HCT116 (cell line): ENCODE measurements around the gene ORC5. TPM values are rescaled to one million over a fixed set of nuclear protein-coding genes. Genes with fewer than 3 reads are reported as not detected.
"Not testable (repeated sequence)": the region's sequence is repeated elsewhere in the genome, so short reads cannot be mapped to it uniquely, and the experiment has no call there.

Experiments
- ATAC-seq: fragments of 200-7000 bp; cut with Tn5 transposase; 2 replicates; pipeline ENCODE4 v1.9.1; 2020; ENCODE audit warnings: mild to moderate bottlenecking, moderate library complexity
- BruUV-seq: library from RNA; stranded (reverse); fragments of 400-500 nt; replicated peaks from 2 replicates; lab custom pipeline; 2021; lab: Mats Ljungman, UMichigan
- CTCF ChIA-PET: fragments of 300-600 bp; sonication (Branson Sonifier 250); formaldehyde crosslinking; loops from one replicate; lab custom pipeline; 2021; ENCODE audit warnings: antibody characterized with exemption; lab: Charles Lee
- POLR2A ChIA-PET: fragments of 300-600, 350-600 bp; sonication (Branson Sonifier 250); formaldehyde crosslinking; loops from one replicate; lab custom pipeline; 2021; ENCODE audit warnings: antibody characterized with exemption; lab: Charles Lee
- RAD21 ChIA-PET, 2 experiments: fragments of 300-600 bp; sonication (Branson Sonifier 250); formaldehyde crosslinking; loops; one replicate each; lab custom pipeline; 2023; ENCODE audit warnings: low total read pairs in 2 of 2; ENCODE audit not compliant: uncharacterized antibody in 2 of 2, unreplicated experiment in 2 of 2, low non-redundant PET in 1 of 2; lab: Charles Lee
- DNase-seq: peaks from one replicate; pipeline ENCODE4 v3.0.0-alpha.2; 2010; ENCODE audit warnings: low read depth, low spot score
- H2AFZ ChIP-seq: fragments of 200-600 bp; shearing (Covaris generic), sonication (generic); 2 replicates; pipeline ENCODE4 v1.6.1; 2017; ENCODE audit warnings: low read depth, mixed run types, mixed read lengths, antibody characterized with exemption, low read length; ENCODE audit not compliant: poor library complexity, severe bottlenecking
- H3K27ac ChIP-seq: 2 replicates; pipeline ENCODE4 v1.5.1; 2012; ENCODE audit warnings: low read depth, low read length
- H3K27me3 ChIP-seq: fragments of 200-600 bp; sonication (generic); 2 replicates; pipeline ENCODE4 v1.6.1; 2016; ENCODE audit warnings: mixed run types, low read length, mixed read lengths; ENCODE audit not compliant: insufficient read depth
- H3K36me3 ChIP-seq, 2 experiments: fragments of 200-500 bp in 1 of 2; fragments of 200-600 bp in 1 of 2; sonication (Bioruptor generic) in 1 of 2; sonication (generic) in 1 of 2; 2 replicates each; pipeline versions ENCODE4 v1.5.1 to v1.6.1; 2014 to 2016; ENCODE audit warnings: low read length in 2 of 2, inconsistent platforms in 1 of 2, mixed read lengths in 1 of 2, mixed run types in 1 of 2; ENCODE audit not compliant: insufficient read depth in 2 of 2, control insufficient read depth in 1 of 2
- H3K4me1 ChIP-seq, 2 experiments: fragments of 200-600 bp in 1 of 2; sonication (generic) in 1 of 2; 2 replicates each; pipeline versions ENCODE4 v1.5.1 to v1.6.1; 2012 to 2017; ENCODE audit warnings: low read length in 2 of 2, inconsistent platforms in 1 of 2, mild to moderate bottlenecking in 1 of 2, mixed read lengths in 1 of 2, mixed run types in 1 of 2, moderate library complexity in 1 of 2; ENCODE audit not compliant: insufficient read depth in 2 of 2, control insufficient read depth in 1 of 2
- H3K4me2 ChIP-seq: fragments of 200-600 bp; sonication (generic); 2 replicates; pipeline ENCODE4 v1.6.1; 2017; ENCODE audit warnings: mixed run types, low read length, mixed read lengths
- H3K4me3 ChIP-seq, 2 experiments: fragments of 200-600 bp in 1 of 2; sonication (generic) in 1 of 2; replicated peaks in 1 of 2; 2 replicates each; pipeline ENCODE4 v1.5.1; 2011 to 2016; ENCODE audit warnings: low read length in 2 of 2, control low read depth in 1 of 2, low read depth in 1 of 2, mild to moderate bottlenecking in 1 of 2, mixed read lengths in 1 of 2, mixed run types in 1 of 2
- H3K79me2 ChIP-seq: fragments of 200-600 bp; sonication (generic); 2 replicates; pipeline ENCODE4 v1.6.1; 2017; ENCODE audit warnings: mild to moderate bottlenecking, mixed run types, low read length, moderate library complexity, mixed read lengths; ENCODE audit not compliant: insufficient read depth
- H3K9ac ChIP-seq: fragments of 200-600 bp; sonication (generic); 2 replicates; pipeline ENCODE4 v1.6.1; 2016; ENCODE audit warnings: low read length, mixed read lengths
- H3K9me2 ChIP-seq: fragments of 200-600 bp; sonication (generic), shearing (Covaris generic); 2 replicates; pipeline ENCODE4 v1.6.1; 2017; ENCODE audit warnings: mixed run types, mild to moderate bottlenecking, moderate library complexity; ENCODE audit not compliant: insufficient read depth
- H3K9me3 ChIP-seq, 2 experiments: fragments of 200-500 bp in 1 of 2; fragments of 200-600 bp in 1 of 2; sonication (Bioruptor generic) in 1 of 2; sonication (generic) in 1 of 2; 2 replicates each; pipeline ENCODE4 v1.6.1; 2014 to 2017; ENCODE audit warnings: low read length in 2 of 2, mixed read lengths in 2 of 2, inconsistent platforms in 1 of 2, low read depth in 1 of 2, mild to moderate bottlenecking in 1 of 2, mixed run types in 1 of 2, moderate library complexity in 1 of 2; ENCODE audit not compliant: control insufficient read depth in 1 of 2, insufficient read depth in 1 of 2
- H4K20me1 ChIP-seq: fragments of 200-600 bp; sonication (generic), shearing (Covaris generic); 2 replicates; pipeline ENCODE4 v1.6.1; 2017; ENCODE audit warnings: mixed run types, mild to moderate bottlenecking, moderate library complexity; ENCODE audit not compliant: insufficient read depth
- CBX3 ChIP-seq: IDR thresholded peaks from 2 replicates; pipeline ENCODE4 v1.6.1; 2012; ENCODE audit warnings: low read depth
- CEBPB ChIP-seq: IDR thresholded peaks from 2 replicates; pipeline ENCODE4 v1.6.1; 2012; ENCODE audit warnings: low read depth
- CTCF ChIP-seq, 3 experiments: fragments of 200-600 bp in 1 of 3; sonication (generic) in 1 of 3; IDR thresholded peaks in 2 of 3; conservative IDR thresholded peaks in 1 of 3; 2 replicates each; pipeline ENCODE4 v1.5.1; 2012 to 2017; ENCODE audit warnings: low read depth in 2 of 3, low read length in 2 of 3, antibody characterized with exemption in 1 of 3, borderline replicate concordance in 1 of 3, control low read depth in 1 of 3, mild to moderate bottlenecking in 1 of 3, mixed read lengths in 1 of 3, mixed run types in 1 of 3, moderate library complexity in 1 of 3; ENCODE audit not compliant: insufficient read depth in 1 of 3
- ELF1 ChIP-seq: IDR thresholded peaks from 2 replicates; pipeline ENCODE4 v1.6.1; 2012; ENCODE audit warnings: low read depth, borderline replicate concordance
- EZH2 ChIP-seq: fragments of 200-600 bp; sonication (generic); IDR thresholded peaks from 2 replicates; pipeline ENCODE4 v1.6.1; 2017; ENCODE audit warnings: antibody characterized with exemption, mixed run types
- POLR2A ChIP-seq: IDR thresholded peaks from 2 replicates; pipeline ENCODE4 v1.7.0; 2011; ENCODE audit warnings: borderline replicate concordance; ENCODE audit not compliant: insufficient read depth, insufficient read length; ENCODE audit errors: extremely low read depth
- POLR2AphosphoS5 ChIP-seq: IDR thresholded peaks from 2 replicates; pipeline ENCODE4 v1.6.1; 2011; ENCODE audit warnings: mild to moderate bottlenecking, low read depth, low read length, moderate library complexity
- RAD21 ChIP-seq: IDR thresholded peaks from 2 replicates; pipeline ENCODE4 v1.6.1; 2012; ENCODE audit warnings: low read depth, mild to moderate bottlenecking
- SIN3A ChIP-seq: IDR thresholded peaks from 2 replicates; pipeline ENCODE4 v1.6.1; 2012; ENCODE audit warnings: low read depth
- SP1 ChIP-seq: IDR thresholded peaks from 2 replicates; pipeline ENCODE4 v1.6.1; 2012; ENCODE audit warnings: low read depth
- SRF ChIP-seq: IDR thresholded peaks from 2 replicates; pipeline ENCODE4 v1.6.1; 2012; ENCODE audit warnings: low read depth
- TCF7L2 ChIP-seq: IDR thresholded peaks from 2 replicates; pipeline ENCODE4 v1.7.0; 2011; ENCODE audit warnings: borderline replicate concordance, inconsistent platforms; ENCODE audit not compliant: insufficient read depth, insufficient read length; ENCODE audit errors: extremely low read depth
- ZBTB33 ChIP-seq: IDR thresholded peaks from 2 replicates; pipeline ENCODE4 v1.6.1; 2011; ENCODE audit warnings: mild to moderate bottlenecking, low read length, moderate library complexity; ENCODE audit not compliant: insufficient replicate concordance; ENCODE audit errors: extremely low read depth
- ZFX ChIP-seq: fragments of 450-650 bp; IDR thresholded peaks from 2 replicates; pipeline ENCODE4 v1.6.1; 2017
- ZNF274 ChIP-seq: fragments of 200-500 bp; sonication (Bioruptor generic); IDR thresholded peaks from 2 replicates; pipeline ENCODE4 v1.6.1; 2014; ENCODE audit warnings: mild to moderate bottlenecking, low read depth, low read length, inconsistent platforms
- intact Hi-C: fragments of 100-400 bp; cut with micrococcal nuclease; formaldehyde crosslinking; loops from 2 replicates; pipeline ENCODE4 v1.10.0; 2022
- total RNA-seq: library from RNA; stranded (reverse); gene quantifications from one replicate; pipeline ENCODE4 v1.2.1, GENCODE V29; 2021; ENCODE audit not compliant: unreplicated experiment
- TF ChIP-seq, protein P1 (sequence below): IDR thresholded peaks from 2 replicates; pipeline ENCODE4 v1.6.1; 2012
- TF ChIP-seq, protein P2 (sequence below): IDR thresholded peaks from 2 replicates; pipeline ENCODE4 v1.6.1; 2012

ORC5 gene
- total RNA-seq, 1 experiment from 2014 or later: 30.2 TPM

DNA sequence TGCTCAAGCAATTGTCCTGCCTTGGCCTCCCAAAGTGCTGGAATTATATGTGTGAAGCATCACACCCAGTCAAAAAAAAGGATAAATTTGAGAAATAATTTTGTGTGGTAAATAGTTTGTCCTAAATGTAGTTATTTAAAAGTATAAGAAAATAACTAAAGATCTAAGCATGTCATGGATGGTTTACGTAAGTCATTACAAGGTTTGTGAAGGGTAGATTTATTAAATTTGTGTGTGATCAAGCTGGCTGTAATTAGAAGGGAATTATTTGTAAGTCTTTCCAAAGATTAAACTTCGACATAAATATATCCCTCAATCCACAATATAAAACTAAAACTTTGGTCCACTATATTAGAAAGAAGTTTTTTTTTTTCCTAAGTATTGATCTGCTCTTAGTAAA, 28.6 kb downstream of the ORC5 start:
- Histone ChIP-seq H4K20me1 (0 out of 2 replicates have a peak, but pooled peaks cover 3% of the 10 kb centered on the region), H3K9me3 (peaks cover 3 to 10% of the 10 kb centered on the region in 2 experiments; a peak in 2 of 4 replicates), H3K27ac (no peak overlapping the region), H2AFZ (no peak overlapping the region), H3K79me2 (no peaks in the 10 kb centered on the region), H3K4me2 (no peak overlapping the region), H3K4me1 (no peaks in the 10 kb centered on the region), H3K9me2 (no peaks in the 10 kb centered on the region), H3K36me3 (peaks cover 2 to 50% of the 10 kb centered on the region in 2 experiments; a peak in 3 of 4 replicates), H3K9ac (no peak overlapping the region), H3K4me3 (no peak overlapping the region), H3K27me3 (no peaks in the 10 kb centered on the region)
- POLR2A ChIA-PET: no interaction called here
- RAD21 ChIA-PET: no interaction called here
- intact Hi-C loops: no loop called here
- CTCF ChIA-PET: no interaction called here
- BruUV-seq: no TSS peak
- ATAC-seq (no peak), DNase-seq (no peak)
- TF ChIP-seq, protein P1, sequence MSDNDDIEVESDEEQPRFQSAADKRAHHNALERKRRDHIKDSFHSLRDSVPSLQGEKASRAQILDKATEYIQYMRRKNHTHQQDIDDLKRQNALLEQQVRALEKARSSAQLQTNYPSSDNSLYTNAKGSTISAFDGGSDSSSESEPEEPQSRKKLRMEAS: no peak
- TF ChIP-seq SP1: no peak
- TF ChIP-seq ELF1: no peak
- no peak for TF ChIP-seq POLR2A
- no peak for TF ChIP-seq TCF7L2
- TF ChIP-seq ZNF274: no peak
- no peak for TF ChIP-seq CEBPB
- TF ChIP-seq, protein P2, sequence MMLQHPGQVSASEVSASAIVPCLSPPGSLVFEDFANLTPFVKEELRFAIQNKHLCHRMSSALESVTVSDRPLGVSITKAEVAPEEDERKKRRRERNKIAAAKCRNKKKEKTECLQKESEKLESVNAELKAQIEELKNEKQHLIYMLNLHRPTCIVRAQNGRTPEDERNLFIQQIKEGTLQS: no peak
- TF ChIP-seq EZH2: no peak
- TF ChIP-seq CBX3: no peak
- no peak for TF ChIP-seq RAD21
- no peak for TF ChIP-seq POLR2AphosphoS5
- no peak for TF ChIP-seq ZBTB33
- no peak for TF ChIP-seq ZFX
- TF ChIP-seq SIN3A: no peak
- no peak for TF ChIP-seq SRF
- TF ChIP-seq CTCF (IDR thresholded peaks at IDR 0.05 in 2 of 3, conservative IDR thresholded peaks at IDR 0.05 in 1 of 3; ENCODE audit: borderline replicate concordance in 1 of 3, insufficient read depth in 1 of 3, low read depth in 2 of 3, low read length in 2 of 3): no peak

GRCh38 chr7:104177565-104178083, 30.2 kb downstream of the ORC5 start:
- H3K9me2 ChIP-seq, ATAC-seq, H3K79me2 ChIP-seq, H3K9ac ChIP-seq, DNase-seq, CTCF ChIA-PET, H3K27me3 ChIP-seq, H3K27ac ChIP-seq, intact Hi-C loops, RAD21 ChIA-PET, H3K4me3 ChIP-seq, H3K4me1 ChIP-seq, H4K20me1 ChIP-seq, H2AFZ ChIP-seq, BruUV-seq, H3K4me2 ChIP-seq, POLR2A ChIA-PET: not testable (repeated sequence)
- H3K9me3 ChIP-seq: peaks cover 3 to 10% of the 10 kb centered on the region in 2 experiments; a peak in 2 of 4 replicates
- H3K36me3 ChIP-seq: peaks cover 2 to 38% of the 10 kb centered on the region in 2 experiments; a peak in 3 of 4 replicates
